GM19397 (cell line): ENCODE data around the gene ARID1B.

Experiments
- ATAC-seq: cut with Tn5 transposase; IDR thresholded peaks from one replicate; pipeline ENCODE4 v1.9.1; 2021; ENCODE audit warnings: mild to moderate bottlenecking, moderate library complexity; ENCODE audit not compliant: unreplicated experiment

The ARID1B gene

GRCh38 chr6:156875062-156875461, 97.9 kb downstream of the ARID1B start:
- no peak for ATAC-seq

- no peak for ATAC-seq
These were observed 99.1 kb downstream of the ARID1B start for GRCh38 chr6:156876302-156876701.

GRCh38 chr6:156877126-156877863, 100.1 kb downstream of the ARID1B start:
- ATAC-seq: no peak

- ATAC-seq: no peak
These were observed 101.5 kb downstream of the ARID1B start for GRCh38 chr6:156878681-156879080.

GRCh38 chr6:156879186-156879585, 102.0 kb downstream of the ARID1B start:
- ATAC-seq: no peak

- ATAC-seq: no peak
These were observed 102.4 kb downstream of the ARID1B start for GRCh38 chr6:156879591-156879990.

GRCh38 chr6:156880913-156881312, 103.7 kb downstream of the ARID1B start:
- ATAC-seq: no peak

- ATAC-seq: no peak
These were observed 104.8 kb downstream of the ARID1B start for GRCh38 chr6:156881687-156882629.

- ATAC-seq: no peak
These were observed 106.5 kb downstream of the ARID1B start for GRCh38 chr6:156883497-156884252.

- ATAC-seq: no peak
These were observed 107.1 kb downstream of the ARID1B start for GRCh38 chr6:156884306-156884705.

GRCh38 chr6:156885562-156885961, 108.4 kb downstream of the ARID1B start:
- no peak for ATAC-seq

- ATAC-seq: peak; percentile 52
These were observed 109.2 kb downstream of the ARID1B start for GRCh38 chr6:156886409-156886808.

GRCh38 chr6:156887623-156888269, 110.6 kb downstream of the ARID1B start:
- ATAC-seq: no peak

GRCh38 chr6:156889469-156889868, 112.3 kb downstream of the ARID1B start:
- ATAC-seq: no peak

- ATAC-seq: no peak
These were observed 112.8 kb downstream of the ARID1B start for GRCh38 chr6:156889986-156890385.

GRCh38 chr6:156890627-156891314, 113.6 kb downstream of the ARID1B start:
- no peak for ATAC-seq

GRCh38 chr6:156897907-156898531, 120.8 kb downstream of the ARID1B start:
- no peak for ATAC-seq

- ATAC-seq: no peak
These were observed 121.9 kb downstream of the ARID1B start for GRCh38 chr6:156899071-156899470.

- no peak for ATAC-seq
These were observed 122.5 kb downstream of the ARID1B start for GRCh38 chr6:156899532-156900135.
